Inflammatory macrophage treated with lipopolysaccharide for 4 hours (primary cell): ENCODE data around the gene NOL6.

Experiments
- DNase-seq: peaks from one replicate; pipeline ENCODE4 v3.0.0-alpha.2; 2020

Gene NOL6

GRCh38 chr9:33450621-33451146, 23.0 kb downstream of the NOL6 start:
- DNase-seq, result no peak

- no peak for DNase-seq
Measured at GRCh38 chr9:33449715-33450114, 24.0 kb downstream of the NOL6 start.

GRCh38 chr9:33447799-33448553, 25.7 kb downstream of the NOL6 start:
- DNase-seq, result no peak

GRCh38 chr9:33446946-33447798, 26.6 kb downstream of the NOL6 start, which contains the start of gene AQP3:
Gene AQP3, minus strand, starts transcription at chr9:33447593. Its CDS starts 63 bp downstream, at chr9:33447530.
- peak; percentile 81 for DNase-seq

- DNase-seq, result no peak
Measured at GRCh38 chr9:33446240-33446945, 27.3 kb downstream of the NOL6 start.

GRCh38 chr9:33445389-33446239, 28.1 kb downstream of the NOL6 start:
- DNase-seq, result no peak

- DNase-seq, result no peak
Measured at GRCh38 chr9:33443464-33444154, 30.1 kb downstream of the NOL6 start.

GRCh38 chr9:33443047-33443446, 30.7 kb downstream of the NOL6 start:
- DNase-seq, result no peak

GRCh38 chr9:33442125-33442524, 31.6 kb downstream of the NOL6 start:
- no peak for DNase-seq

GRCh38 chr9:33440609-33441008, 33.1 kb downstream of the NOL6 start:
- no peak for DNase-seq

GRCh38 chr9:33440204-33440603, 33.5 kb downstream of the NOL6 start:
- no peak for DNase-seq

- no peak for DNase-seq
Measured at GRCh38 chr9:33439731-33440130, 34.0 kb downstream of the NOL6 start.

- DNase-seq, result no peak
Measured at GRCh38 chr9:33438926-33439680, 34.6 kb downstream of the NOL6 start.

GRCh38 chr9:33437898-33438297, 35.8 kb downstream of the NOL6 start:
- DNase-seq, result peak; percentile 38

GRCh38 chr9:33437205-33437604, 36.5 kb downstream of the NOL6 start:
- peak; percentile 20 for DNase-seq

GRCh38 chr9:33436445-33436844, 37.3 kb downstream of the NOL6 start:
- no peak for DNase-seq

- no peak for DNase-seq
Measured at GRCh38 chr9:33435821-33436277, 37.9 kb downstream of the NOL6 start.

- DNase-seq, result no peak
Measured at GRCh38 chr9:33434317-33435105, 39.2 kb downstream of the NOL6 start.

- DNase-seq, result no peak
Measured at GRCh38 chr9:33433871-33434270, 39.9 kb downstream of the NOL6 start.

- DNase-seq, result no peak
Measured at GRCh38 chr9:33431420-33431819, 42.3 kb downstream of the NOL6 start.
